H9 (cell line): ENCODE results near the gene RPL18. TPM values are rescaled to one million over a fixed set of nuclear protein-coding genes. Genes with fewer than 3 reads are reported as not detected.

Source experiments
- DNase-seq: peaks from one replicate; pipeline ENCODE4 v3.0.0-alpha.2; 2017
- H2AFZ ChIP-seq: one replicate; pipeline ENCODE4 v1.6.1; 2013; ENCODE audit warnings: mild to moderate bottlenecking, low read length, control low read depth, moderate library complexity
- H2AK5ac ChIP-seq: 2 replicates; pipeline ENCODE4 v1.6.1; 2013; ENCODE audit warnings: low read length, control low read depth, mixed read lengths; ENCODE audit not compliant: insufficient read length
- H2BK120ac ChIP-seq: one replicate; pipeline ENCODE4 v1.6.1; 2013; ENCODE audit warnings: low read depth, mild to moderate bottlenecking, low read length, control low read depth, inconsistent platforms; ENCODE audit not compliant: poor library complexity, severe bottlenecking
- H2BK12ac ChIP-seq: 2 replicates; pipeline ENCODE4 v1.6.1; 2013; ENCODE audit warnings: low read length, control low read depth, mixed read lengths, low read depth; ENCODE audit not compliant: insufficient read length
- H2BK15ac ChIP-seq: 2 replicates; pipeline ENCODE4 v1.6.1; 2013; ENCODE audit warnings: low read depth, low read length, control low read depth
- H2BK20ac ChIP-seq: one replicate; pipeline ENCODE4 v1.6.1; 2013; ENCODE audit warnings: low read depth, mild to moderate bottlenecking, low read length, control low read depth, inconsistent platforms; ENCODE audit not compliant: poor library complexity, severe bottlenecking
- H2BK5ac ChIP-seq: 2 replicates; pipeline ENCODE4 v1.6.1; 2013; ENCODE audit warnings: low read length, control low read depth, mixed read lengths; ENCODE audit not compliant: insufficient read length
- H3K14ac ChIP-seq: 2 replicates; pipeline ENCODE4 v1.6.1; 2013; ENCODE audit warnings: low read length, control low read depth; ENCODE audit not compliant: insufficient read depth
- H3K18ac ChIP-seq: 2 replicates; pipeline ENCODE4 v1.6.1; 2013; ENCODE audit warnings: low read depth, mild to moderate bottlenecking, mixed read lengths, low read length, control low read depth; ENCODE audit not compliant: insufficient read length
- H3K23ac ChIP-seq: 2 replicates; pipeline ENCODE4 v1.6.1; 2013; ENCODE audit warnings: low read length, control low read depth, mixed read lengths, low read depth; ENCODE audit not compliant: insufficient read length
- H3K23me2 ChIP-seq: 2 replicates; pipeline ENCODE4 v1.6.1; 2013; ENCODE audit warnings: low read depth, mild to moderate bottlenecking, mixed read lengths, low read length, control low read depth; ENCODE audit not compliant: insufficient read length, poor library complexity, severe bottlenecking
- H3K27ac ChIP-seq: 2 replicates; pipeline ENCODE4 v1.5.1; 2013; ENCODE audit warnings: low read length, control low read depth, mixed read lengths, low read depth; ENCODE audit not compliant: insufficient read length
- H3K27me3 ChIP-seq: 2 replicates; pipeline ENCODE4 v1.6.1; 2013; ENCODE audit warnings: low read length, control low read depth, inconsistent platforms; ENCODE audit not compliant: insufficient read depth
- H3K4ac ChIP-seq: 2 replicates; pipeline ENCODE4 v1.6.1; 2013; ENCODE audit warnings: low read depth, mild to moderate bottlenecking, control low read depth, inconsistent platforms, low read length, moderate library complexity
- H3K4me1 ChIP-seq: 2 replicates; pipeline ENCODE4 v1.6.1; 2013; ENCODE audit warnings: low read length, control low read depth, inconsistent platforms; ENCODE audit not compliant: insufficient read depth
- H3K4me2 ChIP-seq: 2 replicates; pipeline ENCODE4 v1.6.1; 2013; ENCODE audit warnings: low read length, control low read depth, mixed read lengths; ENCODE audit not compliant: insufficient read length, insufficient read depth
- H3K56ac ChIP-seq: 2 replicates; pipeline ENCODE4 v1.6.1; 2013; ENCODE audit warnings: low read depth, mild to moderate bottlenecking, mixed read lengths, low read length, control low read depth; ENCODE audit not compliant: insufficient read length
- H3K79me1 ChIP-seq: 2 replicates; pipeline ENCODE4 v1.6.1; 2013; ENCODE audit warnings: low read depth, mild to moderate bottlenecking, moderate library complexity, low read length, control low read depth, inconsistent platforms; ENCODE audit not compliant: insufficient read depth, poor library complexity, severe bottlenecking
- H3K79me2 ChIP-seq: 2 replicates; pipeline ENCODE4 v1.6.1; 2013; ENCODE audit warnings: low read length, control low read depth, inconsistent platforms; ENCODE audit not compliant: insufficient read depth
- H3K9ac ChIP-seq: 2 replicates; pipeline ENCODE4 v1.6.1; 2013; ENCODE audit warnings: low read length, control low read depth, mixed read lengths; ENCODE audit not compliant: insufficient read length; ENCODE audit errors: extremely low read depth
- H3K9me3 ChIP-seq: one replicate; pipeline ENCODE4 v1.6.1; 2013; ENCODE audit warnings: low read depth, low read length, inconsistent platforms; ENCODE audit not compliant: control insufficient read depth
- H3T11ph ChIP-seq: one replicate; pipeline ENCODE4 v1.6.1; 2013; ENCODE audit warnings: mild to moderate bottlenecking, low read length, control low read depth, inconsistent platforms
- H4K20me1 ChIP-seq: one replicate; pipeline ENCODE4 v1.6.1; 2013; ENCODE audit not compliant: control insufficient read depth, insufficient read length, insufficient read depth
- H4K5ac ChIP-seq: 2 replicates; pipeline ENCODE4 v1.6.1; 2013; ENCODE audit warnings: low read depth, mild to moderate bottlenecking, mixed read lengths, low read length, control low read depth; ENCODE audit not compliant: insufficient read length
- H4K8ac ChIP-seq: replicated peaks from 2 replicates; pipeline ENCODE4 v1.6.1; 2013; ENCODE audit warnings: low read length, control low read depth, mixed read lengths, low read depth; ENCODE audit not compliant: insufficient read length
- H4K91ac ChIP-seq: 2 replicates; pipeline ENCODE4 v1.6.1; 2013; ENCODE audit warnings: low read depth, mild to moderate bottlenecking, moderate library complexity, mixed read lengths, low read length, control low read depth; ENCODE audit not compliant: insufficient read length
- H3K27ac Mint-ChIP-seq, 3 experiments: 2 replicates in 2 of 3; 3 replicates in 1 of 3; pipeline ENCODE4 v1.8.0; 2020 to 2021; ENCODE audit warnings: mixed read lengths in 3 of 3, mild to moderate bottlenecking in 1 of 3, moderate library complexity in 1 of 3
- H3K27me3 Mint-ChIP-seq: 2 replicates; pipeline ENCODE4 v1.8.0; 2021; ENCODE audit warnings: low read depth, mild to moderate bottlenecking, moderate library complexity, mixed read lengths
- H3K36me3 Mint-ChIP-seq, 3 experiments: 2 replicates in 2 of 3; 3 replicates in 1 of 3; pipeline ENCODE4 v1.8.0; 2020 to 2021; ENCODE audit warnings: low read depth in 3 of 3, mixed read lengths in 3 of 3; ENCODE audit not compliant: insufficient read depth in 1 of 3
- H3K4me1 Mint-ChIP-seq, 2 experiments: 2 replicates each; pipeline ENCODE4 v1.8.0; 2020; ENCODE audit warnings: mixed read lengths in 2 of 2
- H3K4me3 Mint-ChIP-seq, 2 experiments: 2 replicates in 1 of 2; 3 replicates in 1 of 2; pipeline ENCODE4 v1.8.0; 2020 to 2021; ENCODE audit warnings: mild to moderate bottlenecking in 2 of 2, mixed read lengths in 2 of 2, moderate library complexity in 1 of 2
- H3K9me3 Mint-ChIP-seq, 2 experiments: 2 replicates in 1 of 2; 3 replicates in 1 of 2; pipeline ENCODE4 v1.8.0; 2020; ENCODE audit warnings: mild to moderate bottlenecking in 2 of 2, mixed read lengths in 2 of 2, moderate library complexity in 1 of 2
- WGBS: extraction: QIAGEN DNeasy Blood & Tissue Kit; methylation state at CpG from one replicate; pipeline ENCODE4 v1.1.7; 2013; ENCODE audit warnings: missing lambda C conversion rate, low lambda C conversion rate, mixed read lengths; ENCODE audit not compliant: insufficient read length; ENCODE audit errors: extremely low coverage; 5-methylcytosine and 5-hydroxymethylcytosine counted together
- total RNA-seq: library from RNA; stranded (reverse); gene quantifications from 2 replicates; pipeline ENCODE4 v1.2.1, GENCODE V29; 2021
- TF ChIP-seq, protein P1 (sequence below): fragments of 200-600 bp; sonication (generic); conservative IDR thresholded peaks from 3 replicates; pipeline ENCODE4 v1.8.0; 2021; ENCODE audit warnings: antibody characterized with exemption, mild to moderate bottlenecking

Gene RPL18
- total RNA-seq, 1 experiment from 2014 or later, result 1,855 TPM

DNA sequence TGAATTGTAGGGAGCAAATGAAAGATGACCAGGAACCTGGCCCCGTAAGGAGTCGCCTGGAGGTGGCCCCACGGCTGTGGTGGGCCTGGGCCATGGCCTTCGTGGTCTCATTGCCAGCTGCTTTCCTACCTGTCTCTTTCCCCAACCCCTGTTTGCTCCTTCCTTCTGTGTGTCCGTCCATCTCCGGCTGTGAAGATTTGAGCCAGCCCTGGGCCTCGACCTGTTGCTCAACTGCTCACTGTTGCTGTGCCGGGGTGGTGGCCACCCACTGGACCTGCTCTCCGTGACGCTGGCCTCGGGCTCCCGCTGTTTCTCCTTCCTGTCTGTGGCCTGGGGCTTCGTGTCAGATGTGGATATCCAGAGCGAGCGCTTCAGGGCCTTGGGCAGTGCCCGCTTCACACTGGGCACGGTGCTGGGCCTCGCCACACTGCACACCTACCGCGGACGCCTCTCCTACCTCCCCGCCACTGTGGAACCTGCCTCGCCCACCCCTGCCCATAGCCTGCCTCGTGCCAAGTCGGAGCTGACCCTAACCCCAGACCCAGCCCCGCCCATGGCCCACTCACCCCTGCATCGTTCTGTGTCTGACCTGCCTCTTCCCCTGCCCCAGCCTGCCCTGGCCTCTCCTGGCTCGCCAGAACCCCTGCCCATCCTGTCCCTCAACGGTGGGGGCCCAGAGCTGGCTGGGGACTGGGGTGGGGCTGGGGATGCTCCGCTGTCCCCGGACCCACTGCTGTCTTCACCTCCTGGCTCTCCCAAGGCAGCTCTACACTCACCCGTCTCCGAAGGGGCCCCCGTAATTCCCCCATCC, 9.7 kb upstream of the RPL18 start:
- Histone ChIP-seq H3K23ac (no peak overlapping the region), H3K27ac (no peak overlapping the region), H3K27me3 (no peaks in the 10 kb centered on the region), H3K4me2 (no peak overlapping the region), H3K79me1 (no peaks in the 10 kb centered on the region), H2BK15ac (no peak overlapping the region), H2BK120ac (no peak overlapping the region), H3T11ph (no peak overlapping the region), H2BK20ac (no peak overlapping the region), H4K91ac (no peak overlapping the region), H3K18ac (no peak overlapping the region), H3K14ac (no peak overlapping the region), H4K20me1 (no peaks in the 10 kb centered on the region), H3K56ac (no peak overlapping the region), H3K9ac (no peak overlapping the region), H2AFZ (no peak overlapping the region), H2AK5ac (no peak overlapping the region), H4K5ac (no peak overlapping the region), H2BK5ac (no peak overlapping the region), H3K4ac (no peak overlapping the region), H3K4me1 (peaks cover 2% of the 10 kb centered on the region; the same call in 1 of the 2 replicates), H3K23me2 (peaks cover 15% of the 10 kb centered on the region), H3K79me2 (peaks cover 4% of the 10 kb centered on the region; the same call in 1 of the 2 replicates), H3K9me3 (no peaks in the 10 kb centered on the region), H4K8ac (no peak overlapping the region), H2BK12ac (no peak overlapping the region)
- DNase-seq, result peak; percentile 32
- no peaks in the 10 kb centered on the region for H3K27me3 Mint-ChIP-seq
- H3K36me3 Mint-ChIP-seq, result peaks cover 5 to 28% (median 19%) of the 10 kb centered on the region in 3 experiments
- peak overlapping the region; percentile 57 to 90 (median 61); a peak in 5 of 7 replicates for H3K27ac Mint-ChIP-seq
- TF ChIP-seq, protein P1, sequence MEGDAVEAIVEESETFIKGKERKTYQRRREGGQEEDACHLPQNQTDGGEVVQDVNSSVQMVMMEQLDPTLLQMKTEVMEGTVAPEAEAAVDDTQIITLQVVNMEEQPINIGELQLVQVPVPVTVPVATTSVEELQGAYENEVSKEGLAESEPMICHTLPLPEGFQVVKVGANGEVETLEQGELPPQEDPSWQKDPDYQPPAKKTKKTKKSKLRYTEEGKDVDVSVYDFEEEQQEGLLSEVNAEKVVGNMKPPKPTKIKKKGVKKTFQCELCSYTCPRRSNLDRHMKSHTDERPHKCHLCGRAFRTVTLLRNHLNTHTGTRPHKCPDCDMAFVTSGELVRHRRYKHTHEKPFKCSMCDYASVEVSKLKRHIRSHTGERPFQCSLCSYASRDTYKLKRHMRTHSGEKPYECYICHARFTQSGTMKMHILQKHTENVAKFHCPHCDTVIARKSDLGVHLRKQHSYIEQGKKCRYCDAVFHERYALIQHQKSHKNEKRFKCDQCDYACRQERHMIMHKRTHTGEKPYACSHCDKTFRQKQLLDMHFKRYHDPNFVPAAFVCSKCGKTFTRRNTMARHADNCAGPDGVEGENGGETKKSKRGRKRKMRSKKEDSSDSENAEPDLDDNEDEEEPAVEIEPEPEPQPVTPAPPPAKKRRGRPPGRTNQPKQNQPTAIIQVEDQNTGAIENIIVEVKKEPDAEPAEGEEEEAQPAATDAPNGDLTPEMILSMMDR, result no peak
- H3K9me3 Mint-ChIP-seq, result no peaks in the 10 kb centered on the region; a peak in 1 of 5 replicates
- H3K4me1 Mint-ChIP-seq, result peaks cover 29 to 45% of the 10 kb centered on the region in 2 experiments
- H3K4me3 Mint-ChIP-seq, result no peak overlapping the region; a peak in 1 of 5 replicates
- no CpG with 5 or more reads among the region's 34 CpGs for WGBS
